Fibroblast of mammary gland (primary cell): ENCODE results near the gene PDE2A.

ENCODE experiments used
- DNase-seq: peaks from one replicate; pipeline ENCODE4 v3.0.0-alpha.2; 2010; ENCODE audit warnings: low read depth
- H3K4me3 ChIP-seq: 2 replicates; pipeline ENCODE4 v1.5.1; 2011; ENCODE audit warnings: low read depth, mild to moderate bottlenecking, low read length, moderate library complexity; ENCODE audit not compliant: control insufficient read depth
- TF ChIP-seq, protein P1 (sequence below): conservative IDR thresholded peaks from 2 replicates; pipeline ENCODE4 v1.5.1; 2011; ENCODE audit warnings: low read depth, low read length, inconsistent platforms; ENCODE audit not compliant: control insufficient read depth, insufficient read depth

The PDE2A gene

DNA sequence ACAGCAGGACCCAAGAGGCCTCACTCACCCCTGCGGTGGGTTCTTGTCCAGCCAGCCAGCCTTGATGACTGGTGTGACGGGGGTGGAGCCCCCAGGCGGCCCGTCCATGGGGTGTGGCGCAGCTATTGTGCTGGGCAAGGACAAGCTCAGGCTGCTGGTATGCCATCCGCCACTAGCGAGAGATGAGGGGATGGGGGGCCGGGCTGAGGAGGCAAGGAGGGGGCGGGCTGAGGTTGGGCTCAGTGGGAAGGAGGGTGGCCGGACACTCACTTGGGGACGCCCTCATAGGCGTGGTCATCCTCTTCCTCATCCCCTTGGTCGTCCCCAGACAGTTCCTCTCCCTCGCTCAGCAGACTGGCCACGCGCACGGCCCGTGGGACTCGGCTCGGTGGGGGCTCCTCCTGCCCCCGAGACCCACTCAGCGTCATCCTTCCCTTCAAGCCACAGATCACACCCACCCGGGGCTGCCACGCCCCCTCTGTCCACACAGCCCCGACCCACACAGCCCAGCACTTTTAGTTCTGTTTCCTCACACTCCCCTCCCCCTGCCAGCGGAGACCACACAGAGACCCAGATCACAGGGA is 38.0 kb upstream of the PDE2A start:
- TF ChIP-seq, protein P1, sequence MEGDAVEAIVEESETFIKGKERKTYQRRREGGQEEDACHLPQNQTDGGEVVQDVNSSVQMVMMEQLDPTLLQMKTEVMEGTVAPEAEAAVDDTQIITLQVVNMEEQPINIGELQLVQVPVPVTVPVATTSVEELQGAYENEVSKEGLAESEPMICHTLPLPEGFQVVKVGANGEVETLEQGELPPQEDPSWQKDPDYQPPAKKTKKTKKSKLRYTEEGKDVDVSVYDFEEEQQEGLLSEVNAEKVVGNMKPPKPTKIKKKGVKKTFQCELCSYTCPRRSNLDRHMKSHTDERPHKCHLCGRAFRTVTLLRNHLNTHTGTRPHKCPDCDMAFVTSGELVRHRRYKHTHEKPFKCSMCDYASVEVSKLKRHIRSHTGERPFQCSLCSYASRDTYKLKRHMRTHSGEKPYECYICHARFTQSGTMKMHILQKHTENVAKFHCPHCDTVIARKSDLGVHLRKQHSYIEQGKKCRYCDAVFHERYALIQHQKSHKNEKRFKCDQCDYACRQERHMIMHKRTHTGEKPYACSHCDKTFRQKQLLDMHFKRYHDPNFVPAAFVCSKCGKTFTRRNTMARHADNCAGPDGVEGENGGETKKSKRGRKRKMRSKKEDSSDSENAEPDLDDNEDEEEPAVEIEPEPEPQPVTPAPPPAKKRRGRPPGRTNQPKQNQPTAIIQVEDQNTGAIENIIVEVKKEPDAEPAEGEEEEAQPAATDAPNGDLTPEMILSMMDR, result no peak
- H3K4me3 ChIP-seq, result no peak overlapping the region
- DNase-seq, result peak; percentile 12

DNA sequence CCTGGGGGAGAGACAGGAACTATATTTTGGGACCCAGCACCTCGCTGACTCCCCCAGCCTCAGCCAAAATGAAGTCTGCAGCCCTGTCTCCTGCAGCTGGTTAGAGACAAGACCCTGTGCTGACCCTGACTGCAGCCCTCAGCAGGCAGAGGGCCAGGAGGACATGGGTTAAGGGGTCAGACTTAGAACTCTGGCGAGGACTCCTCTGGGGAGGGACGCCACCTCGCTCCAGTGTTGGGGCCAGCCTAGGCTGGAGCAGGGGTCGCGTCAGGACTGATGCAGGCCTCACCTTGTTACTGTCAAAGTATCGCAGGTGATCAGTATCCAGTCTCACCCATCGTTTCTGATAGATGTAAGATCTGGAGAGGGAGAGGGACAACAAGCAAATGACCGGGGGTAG is 36.9 kb upstream of the PDE2A start:
- TF ChIP-seq, protein P1, result no peak
- no peak overlapping the region for H3K4me3 ChIP-seq

DNA sequence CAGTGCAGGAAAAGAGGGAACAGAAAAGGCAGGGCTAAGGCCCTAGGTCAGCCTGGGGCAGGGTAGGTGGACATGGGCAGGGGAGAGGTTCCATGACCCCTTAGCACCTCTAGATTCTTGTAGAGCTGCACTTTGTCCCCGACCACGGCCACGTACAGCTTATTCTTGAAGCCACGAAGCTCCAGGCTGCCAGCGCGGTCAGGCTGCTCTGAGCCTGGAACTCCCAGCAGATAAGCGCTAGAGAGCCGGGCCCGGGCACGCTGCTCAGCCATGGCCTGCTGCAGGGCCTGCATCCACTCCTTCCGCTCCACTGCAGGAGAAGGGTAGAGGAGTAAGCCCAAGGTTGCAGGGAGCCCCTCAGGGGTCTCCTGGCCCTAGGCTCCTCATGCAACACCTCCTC is 36.1 kb upstream of the PDE2A start:
- TF ChIP-seq, protein P1, result no peak
- DNase-seq, result no peak
- H3K4me3 ChIP-seq, result no peak overlapping the region

More for the DNA sequence above, 36.9 kb upstream of the PDE2A start:
- DNase-seq, result no peak

DNA sequence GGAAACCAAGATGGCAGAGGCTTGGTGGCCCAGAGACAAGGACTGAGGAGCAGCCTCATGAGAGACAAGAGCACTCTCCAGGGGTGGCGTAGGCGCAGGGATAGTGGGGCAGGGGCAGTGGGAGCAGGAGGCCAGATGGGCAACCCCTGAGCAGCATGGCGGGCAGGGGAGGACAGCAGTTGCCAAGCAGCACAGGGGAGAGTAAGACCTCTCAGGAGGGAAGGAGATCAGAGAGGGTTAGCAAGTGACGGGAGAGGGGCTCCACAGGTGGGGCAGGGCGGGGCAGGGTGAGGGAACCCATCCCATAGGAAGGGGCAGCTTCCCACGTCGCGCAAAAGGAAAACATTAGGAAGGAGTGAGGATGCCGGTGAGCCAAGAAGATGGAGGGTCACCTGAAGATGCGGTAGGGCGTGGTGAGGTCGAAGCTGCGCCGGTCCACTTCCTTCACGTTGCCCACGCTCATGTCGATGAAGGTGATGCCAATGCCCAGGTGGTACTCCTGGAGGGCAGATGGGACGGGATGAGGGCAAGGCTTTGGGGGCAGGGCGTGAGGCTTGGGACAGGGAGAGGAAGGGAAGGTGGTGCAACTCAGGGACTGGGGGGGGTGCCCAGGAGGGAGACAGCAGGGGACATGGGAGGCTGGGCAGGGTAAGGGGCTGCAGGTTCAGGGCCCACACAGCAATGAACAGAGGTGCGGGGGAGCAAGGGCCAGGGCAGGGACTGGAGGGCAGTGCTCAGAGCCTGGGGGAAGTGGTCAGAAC is 35.4 kb upstream of the PDE2A start:
- H3K4me3 ChIP-seq, result no peak overlapping the region
- no peak for DNase-seq
- TF ChIP-seq, protein P1, result no peak

DNA sequence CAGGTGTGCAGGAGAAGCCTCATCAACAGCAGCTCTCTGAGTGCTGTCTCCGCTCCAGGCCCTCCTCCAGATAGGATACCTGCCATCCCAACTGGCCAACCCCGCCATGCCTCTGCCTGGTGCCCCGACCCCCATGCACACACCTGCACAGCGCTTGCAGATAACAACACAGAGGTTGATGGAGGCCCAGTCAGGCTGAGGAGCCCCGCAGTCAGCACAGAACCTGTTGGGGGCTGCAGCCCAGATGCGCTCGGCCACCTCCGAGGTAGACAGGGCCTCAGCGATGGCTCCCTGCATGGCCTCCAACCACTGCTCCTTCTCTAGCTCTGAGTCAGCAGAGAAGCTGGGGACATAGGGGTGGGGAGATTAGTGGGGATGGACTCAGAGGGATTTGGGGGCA is 32.8 kb upstream of the PDE2A start:
- no peak for DNase-seq
- TF ChIP-seq, protein P1, result no peak
- no peak overlapping the region for H3K4me3 ChIP-seq

DNA sequence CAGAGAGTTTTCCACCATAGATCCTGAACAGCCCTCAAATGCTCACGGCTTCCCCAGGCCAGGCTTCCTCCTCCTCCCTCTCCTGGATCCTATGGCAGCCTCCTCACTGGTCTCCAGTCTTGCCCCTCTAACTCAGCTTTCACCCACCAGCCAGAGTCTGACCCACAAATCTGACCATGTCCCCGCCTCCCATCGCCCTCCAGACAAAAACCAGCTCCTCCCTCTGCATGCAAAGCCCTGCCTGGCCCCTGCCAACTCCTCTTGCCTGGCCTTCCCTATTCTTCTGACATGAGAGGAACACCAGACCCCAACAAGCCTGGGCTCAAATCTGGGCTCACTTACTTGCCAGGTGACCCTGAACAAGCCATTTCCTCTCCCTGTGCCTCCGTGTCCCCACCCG is 32.4 kb upstream of the PDE2A start:
- TF ChIP-seq, protein P1, result no peak
- no peak for DNase-seq

More for the DNA sequence above, 32.4 kb upstream of the PDE2A start:
- no peak overlapping the region for H3K4me3 ChIP-seq
